IgD-negative memory B cell (primary cell): ENCODE measurements around the gene LCLAT1. TPM values are rescaled to one million over a fixed set of nuclear protein-coding genes. Genes with fewer than 3 reads are reported as not detected.

Source experiments
- H3K27ac Mint-ChIP-seq, 3 donors: one replicate each; pipeline ENCODE4 v1.8.0; 2020 to 2022; ENCODE audit warnings: mild to moderate bottlenecking in 3 of 3, mixed read lengths in 3 of 3, moderate library complexity in 1 of 3
- H3K27me3 Mint-ChIP-seq: one replicate; pipeline ENCODE4 v1.8.0; 2021; ENCODE audit warnings: mixed read lengths
- H3K36me3 Mint-ChIP-seq: one replicate; pipeline ENCODE4 v1.8.0; 2020; ENCODE audit warnings: mild to moderate bottlenecking, mixed read lengths
- H3K4me1 Mint-ChIP-seq, 3 donors: one replicate each; pipeline ENCODE4 v1.8.0; 2020 to 2022; ENCODE audit warnings: mixed read lengths in 3 of 3, mild to moderate bottlenecking in 1 of 3
- H3K4me3 Mint-ChIP-seq, 4 donors: one replicate each; pipeline ENCODE4 v1.8.0; 2020 to 2022; ENCODE audit warnings: mild to moderate bottlenecking in 4 of 4, mixed read lengths in 4 of 4, moderate library complexity in 3 of 4
- H3K9me3 Mint-ChIP-seq, 3 donors: one replicate each; pipeline ENCODE4 v1.8.0; 2020 to 2021; ENCODE audit warnings: mixed read lengths in 3 of 3, mild to moderate bottlenecking in 1 of 3
- polyA plus RNA-seq: library from polyadenylated mRNA; unstranded; fragments of 300-500 nt; fragmentation: Illumina TruSeq; gene quantifications from one replicate; pipeline ENCODE4 v1.2.3, GENCODE V29; 2021

LCLAT1 gene
- polyA plus RNA-seq, 1 donor from 2014 or later = 14.3 TPM

DNA sequence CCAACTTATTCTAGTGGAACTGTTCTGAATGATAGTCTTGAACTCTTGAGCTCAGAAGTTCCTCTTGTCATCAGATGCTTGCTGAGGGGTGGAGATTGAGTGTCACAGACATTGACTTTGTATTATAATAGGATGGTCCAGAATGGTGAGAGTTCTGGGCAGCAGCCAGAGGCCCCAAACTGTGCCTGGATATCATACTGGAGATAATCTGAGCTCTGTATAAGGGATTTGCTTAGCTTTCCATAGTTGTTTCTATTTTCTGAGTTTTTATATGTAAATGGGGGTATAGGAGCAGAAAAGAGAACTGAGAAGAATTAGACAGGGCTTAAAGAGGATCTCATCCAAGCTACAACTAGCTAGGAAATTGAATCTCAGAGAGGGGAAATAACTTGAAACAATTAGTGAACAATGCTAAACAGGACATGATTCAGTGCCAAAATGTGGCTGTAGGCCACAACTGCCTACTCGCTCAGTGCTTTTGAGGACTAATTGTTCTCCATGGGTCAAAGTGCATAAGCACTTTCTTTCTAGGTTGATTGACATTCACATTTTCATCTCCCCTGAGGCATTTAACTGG is 10.1 kb upstream of the LCLAT1 start:
- no peaks in the 10 kb centered on the region for H3K36me3 Mint-ChIP-seq
- H3K9me3 Mint-ChIP-seq = no peaks in the 10 kb centered on the region
- H3K4me3 Mint-ChIP-seq = peak overlapping the region in 2 of 4 donors; percentile 2 to 58
- peaks cover 13 to 20% (median 17%) of the 10 kb centered on the region in 3 donors for H3K4me1 Mint-ChIP-seq
- no peaks in the 10 kb centered on the region for H3K27me3 Mint-ChIP-seq
- peak overlapping the region; percentile 32 to 86 (median 69) for H3K27ac Mint-ChIP-seq

DNA sequence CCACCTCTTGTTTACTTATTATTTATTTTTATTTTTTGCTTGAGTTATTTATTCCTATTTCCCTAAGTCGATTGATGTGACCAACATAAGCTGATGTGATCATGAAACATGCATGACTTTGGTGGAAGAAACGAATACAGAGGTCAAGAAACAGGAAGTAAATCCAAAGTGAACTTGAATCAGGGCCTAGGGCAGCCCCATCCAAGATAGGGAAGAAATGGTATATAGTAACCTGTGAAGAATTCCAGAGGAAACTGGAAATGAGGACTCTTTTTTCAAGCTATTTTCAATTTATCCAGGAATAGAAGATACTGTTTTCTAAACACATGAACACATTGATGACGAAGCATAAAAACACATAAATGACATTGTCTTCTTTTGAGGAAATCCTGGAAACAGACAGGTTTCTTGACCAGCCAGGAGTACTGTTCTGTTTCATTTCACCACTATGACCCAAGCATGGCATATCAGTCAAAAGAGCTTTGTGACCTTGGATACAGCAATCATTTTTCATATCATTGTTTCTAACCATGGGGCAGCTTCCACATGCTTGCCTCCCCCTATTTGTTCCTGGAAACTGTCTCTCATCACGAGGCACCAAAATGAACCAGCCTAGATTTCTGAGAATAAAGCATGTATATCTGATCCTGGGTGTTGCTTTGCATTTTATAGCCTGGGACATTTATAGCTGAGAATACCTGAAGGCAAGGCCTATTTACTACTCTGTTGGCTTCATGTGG is 9.1 kb upstream of the LCLAT1 start:
- Mint-ChIP-seq H3K4me3 (no peak overlapping the region), H3K27ac (no peak overlapping the region), H3K36me3 (no peaks in the 10 kb centered on the region)

DNA sequence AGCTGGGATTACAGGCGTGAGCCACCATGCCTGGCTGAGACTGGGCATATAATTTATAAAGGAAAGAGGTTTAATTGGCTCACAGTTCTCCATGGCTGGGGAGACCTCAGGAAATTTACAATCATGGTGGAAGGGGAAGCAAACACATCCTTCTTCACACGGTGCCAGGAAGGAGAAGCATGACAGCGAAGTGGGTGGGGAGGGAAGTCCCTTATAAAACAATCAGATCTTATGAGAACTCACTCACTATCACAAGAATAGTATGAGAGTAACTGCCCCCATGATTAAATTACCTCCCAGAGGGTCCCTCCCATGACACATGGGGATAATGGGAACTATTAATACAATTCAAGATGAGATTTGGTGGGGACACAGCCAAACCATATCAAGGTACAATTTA is 7.8 kb upstream of the LCLAT1 start:
- Mint-ChIP-seq H3K27ac (no peak overlapping the region), H3K27me3 (no peaks in the 10 kb centered on the region), H3K9me3 (no peaks in the 10 kb centered on the region), H3K4me1 (peaks cover 13 to 20% (median 17%) of the 10 kb centered on the region in 3 donors), H3K36me3 (no peaks in the 10 kb centered on the region), H3K4me3 (no peak overlapping the region)

More for the DNA sequence above, 9.1 kb upstream of the LCLAT1 start:
- Mint-ChIP-seq H3K4me1 (peaks cover 13 to 20% (median 17%) of the 10 kb centered on the region in 3 donors), H3K9me3 (no peaks in the 10 kb centered on the region), H3K27me3 (no peaks in the 10 kb centered on the region)

DNA sequence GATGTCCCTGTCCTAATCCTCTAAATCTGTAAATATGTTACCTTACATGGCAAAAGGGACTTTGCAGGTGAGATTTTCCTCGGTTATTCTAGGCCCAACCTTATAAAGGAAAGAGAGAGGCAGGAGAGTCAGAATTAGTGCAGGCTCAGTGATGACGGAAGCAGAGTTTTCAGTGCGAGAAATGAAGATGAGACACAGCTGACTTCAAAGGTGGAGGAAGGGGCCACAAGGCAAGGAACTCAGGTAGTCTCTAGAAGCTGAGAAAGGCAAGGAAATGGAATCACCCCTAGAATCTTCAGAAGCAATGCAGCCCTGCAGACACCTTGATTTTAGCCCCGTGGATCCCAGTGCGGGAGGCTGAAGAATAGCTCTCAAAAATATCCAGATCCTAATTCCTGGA is 7.2 kb upstream of the LCLAT1 start:
- Mint-ChIP-seq H3K27me3 (no peaks in the 10 kb centered on the region), H3K36me3 (no peaks in the 10 kb centered on the region), H3K4me3 (no peak overlapping the region), H3K9me3 (no peaks in the 10 kb centered on the region), H3K27ac (no peak overlapping the region), H3K4me1 (peaks cover 13 to 20% (median 17%) of the 10 kb centered on the region in 3 donors)

DNA sequence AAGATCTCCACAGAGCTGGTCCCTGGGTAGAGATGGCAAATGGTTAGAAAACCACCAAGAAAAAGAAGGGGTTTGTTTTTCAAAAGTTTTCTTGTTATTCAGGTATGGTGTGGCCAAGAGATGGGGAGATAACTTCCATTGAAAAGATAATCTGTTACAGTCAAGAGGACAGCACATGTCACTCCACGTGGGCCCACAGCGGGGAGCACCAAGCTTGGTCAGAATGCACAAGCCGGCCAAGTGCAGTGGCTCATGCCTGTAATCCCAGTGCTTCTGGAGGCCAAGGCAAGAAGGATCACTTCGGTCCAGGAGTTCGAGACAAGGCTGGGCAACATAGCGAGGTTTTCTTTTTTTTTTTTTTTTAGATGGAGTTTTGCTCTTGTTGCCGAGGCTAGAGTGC is 6.0 kb upstream of the LCLAT1 start:
- Mint-ChIP-seq H3K9me3 (no peaks in the 10 kb centered on the region), H3K36me3 (no peaks in the 10 kb centered on the region), H3K27ac (no peak overlapping the region), H3K4me1 (peaks cover 13 to 20% (median 17%) of the 10 kb centered on the region in 3 donors), H3K4me3 (no peak overlapping the region), H3K27me3 (no peaks in the 10 kb centered on the region)

DNA sequence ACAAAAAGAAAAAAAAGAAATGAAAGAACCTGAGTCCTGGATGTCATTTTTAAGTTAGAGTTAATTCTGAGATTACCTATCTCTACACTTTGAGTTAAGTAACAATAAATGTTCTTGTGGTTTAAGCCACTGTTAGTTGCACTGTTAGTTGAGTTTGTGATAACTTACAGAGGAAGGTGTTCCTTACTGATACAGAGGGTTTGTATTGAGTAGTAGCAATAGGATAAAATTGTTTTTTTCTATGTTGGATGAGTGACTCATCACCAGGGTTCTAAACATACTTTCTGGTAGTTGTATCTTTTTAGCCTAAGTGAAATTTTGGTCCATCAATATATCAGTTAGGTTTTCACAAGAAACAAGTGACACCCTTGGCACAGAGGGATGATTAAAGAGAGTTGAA is 4.0 kb upstream of the LCLAT1 start:
- no peaks in the 10 kb centered on the region for H3K36me3 Mint-ChIP-seq
- H3K4me3 Mint-ChIP-seq = peak overlapping the region in 1 of 4 donors; percentile 58
- peaks cover 3 to 17% (median 10%) of the 10 kb centered on the region in 3 donors for H3K4me1 Mint-ChIP-seq
- H3K9me3 Mint-ChIP-seq = no peaks in the 10 kb centered on the region
- H3K27me3 Mint-ChIP-seq = no peaks in the 10 kb centered on the region
- peak overlapping the region in 1 of 3 donors; percentile 79 for H3K27ac Mint-ChIP-seq

DNA sequence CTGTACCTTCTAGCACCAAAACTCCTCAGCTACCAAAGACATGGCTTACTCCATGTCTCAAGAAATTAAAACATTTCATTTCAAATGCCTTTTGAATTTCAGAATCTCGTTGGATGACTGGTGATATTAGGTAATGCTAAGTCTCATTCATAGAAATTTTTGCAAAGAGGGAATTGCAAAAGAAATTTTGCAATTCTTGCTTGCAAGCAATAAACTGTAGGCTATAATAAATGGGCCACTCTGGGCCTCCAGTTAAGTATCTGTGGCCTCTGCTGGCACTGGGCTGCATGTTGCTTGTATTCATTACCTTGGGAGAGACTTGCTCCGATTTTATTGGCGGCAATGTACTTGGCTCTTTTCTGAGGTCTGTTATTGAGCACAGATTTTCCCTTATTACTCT is 2.8 kb upstream of the LCLAT1 start:
- H3K4me3 Mint-ChIP-seq = peak overlapping the region in 1 of 4 donors; percentile 36
- no peaks in the 10 kb centered on the region for H3K36me3 Mint-ChIP-seq
- H3K4me1 Mint-ChIP-seq = peaks cover 7 to 18% (median 17%) of the 10 kb centered on the region in 3 donors
- no peaks in the 10 kb centered on the region for H3K27me3 Mint-ChIP-seq
- H3K9me3 Mint-ChIP-seq = no peaks in the 10 kb centered on the region
- no peak overlapping the region for H3K27ac Mint-ChIP-seq

DNA sequence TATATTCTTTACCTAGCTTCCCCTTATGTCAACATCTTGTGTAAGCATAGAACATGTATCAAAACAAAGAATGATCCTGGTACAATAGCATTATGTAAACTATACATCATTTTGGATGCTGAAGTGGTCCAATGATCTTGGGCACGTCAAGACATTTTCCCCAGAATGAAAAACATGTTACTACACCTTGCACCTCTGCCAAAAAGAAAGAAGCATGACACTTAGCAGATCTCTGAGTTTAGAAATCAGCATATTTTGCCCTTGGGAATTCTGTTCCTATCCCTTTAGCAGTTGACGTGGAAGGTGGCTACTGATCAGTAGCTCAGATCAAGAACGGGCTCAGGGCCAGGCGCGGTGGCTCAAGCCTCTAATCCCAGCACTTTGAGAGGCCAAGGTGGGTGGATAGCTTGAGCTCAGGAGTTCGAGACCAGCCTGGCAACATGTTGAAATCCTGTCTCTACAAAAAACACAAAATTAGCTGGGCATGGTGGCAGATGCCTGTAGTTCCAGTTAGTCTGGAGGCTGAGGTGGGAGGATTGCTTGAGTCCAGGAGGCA is 1.7 kb upstream of the LCLAT1 start:
- Mint-ChIP-seq H3K27ac (no peak overlapping the region), H3K9me3 (no peaks in the 10 kb centered on the region), H3K4me3 (peak overlapping the region in 2 of 4 donors; percentile 4 to 91), H3K27me3 (no peaks in the 10 kb centered on the region), H3K36me3 (no peaks in the 10 kb centered on the region), H3K4me1 (peaks cover 10 to 23% (median 17%) of the 10 kb centered on the region in 3 donors)

DNA sequence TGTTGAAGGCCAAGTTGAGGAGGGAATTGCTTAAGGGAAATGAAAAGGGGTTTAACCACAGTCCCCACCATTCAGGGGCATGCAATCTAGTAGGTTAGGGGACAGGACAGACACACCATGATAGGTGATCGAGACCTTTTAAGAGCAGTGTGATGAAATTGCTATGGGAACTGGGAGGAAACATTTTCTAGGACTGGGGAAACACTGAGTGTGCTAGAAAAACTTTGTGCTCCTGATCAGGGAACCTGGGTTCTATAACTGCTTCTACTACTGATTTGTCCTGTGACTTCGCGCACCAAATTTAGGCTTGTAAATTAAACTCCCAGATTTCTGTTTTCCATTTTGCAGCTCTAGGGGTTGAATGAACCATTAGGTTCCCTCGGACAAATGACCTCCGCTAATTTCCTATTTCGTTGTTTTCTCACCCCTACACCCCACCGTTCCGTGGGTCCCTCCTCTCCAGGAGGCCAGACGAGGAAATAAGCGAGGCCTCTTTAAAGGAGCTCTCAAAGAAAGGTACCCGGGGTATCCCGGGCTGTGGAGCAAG is 371 bp upstream of the LCLAT1 start:
- Mint-ChIP-seq H3K9me3 (no peaks in the 10 kb centered on the region), H3K36me3 (no peaks in the 10 kb centered on the region), H3K27ac (peak overlapping the region; percentile 74 to 96 (median 91)), H3K27me3 (no peaks in the 10 kb centered on the region), H3K4me3 (peak overlapping the region; percentile 91 to 100 (median 98)), H3K4me1 (peaks cover 10 to 27% (median 21%) of the 10 kb centered on the region in 3 donors)

DNA sequence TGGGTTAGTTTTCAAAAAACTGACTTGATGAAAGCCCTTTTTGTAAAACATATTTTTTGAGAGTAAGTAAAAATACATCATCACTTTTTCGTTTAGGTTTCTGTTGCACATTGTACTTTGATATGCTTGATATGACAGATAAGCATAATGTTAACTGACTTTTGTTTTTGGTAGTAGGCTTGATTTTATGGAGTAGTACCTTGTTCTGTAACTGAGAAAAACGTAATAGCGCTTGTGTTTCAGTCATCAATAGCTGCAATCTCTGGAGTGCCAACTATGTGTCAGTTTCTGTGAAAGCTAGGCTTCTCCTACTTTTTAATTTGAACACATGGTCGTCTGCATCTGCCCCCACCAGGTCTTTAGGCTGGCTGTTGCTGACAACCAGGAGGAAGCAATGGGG is 1.3 kb downstream of the LCLAT1 start:
- Mint-ChIP-seq H3K36me3 (no peaks in the 10 kb centered on the region), H3K9me3 (no peaks in the 10 kb centered on the region), H3K27ac (peak overlapping the region in 2 of 3 donors; percentile 74 to 91), H3K4me3 (peak overlapping the region; percentile 91 to 100 (median 98)), H3K4me1 (peaks cover 10 to 27% (median 27%) of the 10 kb centered on the region in 3 donors), H3K27me3 (no peaks in the 10 kb centered on the region)

DNA sequence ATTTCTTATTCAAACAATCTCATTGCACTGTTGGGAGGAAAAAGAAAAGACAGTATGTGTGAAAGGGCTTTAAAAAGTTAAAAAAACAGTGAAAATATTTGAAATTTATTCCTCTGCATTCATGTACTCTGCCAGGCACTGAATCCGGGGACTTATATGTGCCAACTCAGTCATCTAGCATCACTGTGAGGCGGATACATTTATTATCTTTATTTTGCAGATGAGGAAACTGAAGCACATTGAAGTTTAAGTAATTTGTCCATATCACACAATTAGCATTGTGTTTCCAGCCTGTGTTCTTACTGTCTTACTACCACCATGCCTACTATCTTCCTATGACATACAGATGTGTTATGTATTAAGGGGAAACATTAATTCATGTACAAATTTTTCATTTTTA is 1.8 kb downstream of the LCLAT1 start:
- Mint-ChIP-seq H3K4me3 (peak overlapping the region; percentile 91 to 100 (median 98)), H3K4me1 (peaks cover 10 to 27% (median 27%) of the 10 kb centered on the region in 3 donors), H3K27ac (peak overlapping the region in 1 of 3 donors; percentile 74), H3K36me3 (no peaks in the 10 kb centered on the region), H3K27me3 (no peaks in the 10 kb centered on the region), H3K9me3 (no peaks in the 10 kb centered on the region)

DNA sequence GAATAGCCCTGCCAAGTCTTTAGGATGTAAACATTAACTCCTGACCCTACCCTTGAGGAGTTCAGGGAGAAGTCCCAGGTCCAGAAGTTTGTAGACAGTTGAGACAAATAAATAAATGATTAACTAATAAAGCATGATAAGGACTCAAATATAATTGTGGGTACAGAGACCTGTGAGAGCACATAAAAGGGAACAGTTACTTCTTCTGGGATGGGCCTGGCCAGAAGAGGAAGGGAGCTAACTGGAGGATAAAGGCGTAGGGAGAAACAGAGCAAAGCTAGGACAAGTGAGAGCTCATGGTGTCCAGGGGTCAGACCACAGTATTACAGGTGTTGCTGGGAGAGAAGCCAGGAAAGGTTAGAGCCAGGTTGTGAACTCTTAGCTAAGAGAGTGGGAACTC is 3.0 kb downstream of the LCLAT1 start:
- H3K27me3 Mint-ChIP-seq = no peaks in the 10 kb centered on the region
- H3K4me3 Mint-ChIP-seq = peak overlapping the region in 1 of 4 donors; percentile 11
- H3K27ac Mint-ChIP-seq = no peak overlapping the region
- no peaks in the 10 kb centered on the region for H3K36me3 Mint-ChIP-seq
- H3K9me3 Mint-ChIP-seq = no peaks in the 10 kb centered on the region
- peaks cover 10 to 27% (median 27%) of the 10 kb centered on the region in 3 donors for H3K4me1 Mint-ChIP-seq

DNA sequence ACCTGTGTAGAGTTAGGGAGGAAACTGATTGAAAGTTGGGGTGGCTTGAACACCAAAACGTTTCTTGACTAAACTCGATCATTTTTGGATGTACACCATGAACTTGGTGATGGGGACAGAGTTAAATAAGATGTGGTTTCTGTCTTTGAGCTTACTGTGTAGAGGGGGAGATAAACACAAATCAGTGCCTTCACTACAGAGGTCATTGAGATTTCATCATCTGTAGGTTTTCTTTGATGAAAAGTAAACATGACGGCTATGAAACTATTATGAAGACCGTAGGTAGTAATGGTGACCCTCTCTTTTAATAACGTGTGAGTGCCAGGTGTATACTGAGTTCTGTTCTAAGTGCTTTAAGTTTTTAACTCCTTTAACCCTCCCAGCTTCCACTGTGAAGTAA is 6.5 kb downstream of the LCLAT1 start:
- Mint-ChIP-seq H3K4me1 (peaks cover 15 to 30% (median 30%) of the 10 kb centered on the region in 3 donors), H3K4me3 (no peak overlapping the region)

DNA sequence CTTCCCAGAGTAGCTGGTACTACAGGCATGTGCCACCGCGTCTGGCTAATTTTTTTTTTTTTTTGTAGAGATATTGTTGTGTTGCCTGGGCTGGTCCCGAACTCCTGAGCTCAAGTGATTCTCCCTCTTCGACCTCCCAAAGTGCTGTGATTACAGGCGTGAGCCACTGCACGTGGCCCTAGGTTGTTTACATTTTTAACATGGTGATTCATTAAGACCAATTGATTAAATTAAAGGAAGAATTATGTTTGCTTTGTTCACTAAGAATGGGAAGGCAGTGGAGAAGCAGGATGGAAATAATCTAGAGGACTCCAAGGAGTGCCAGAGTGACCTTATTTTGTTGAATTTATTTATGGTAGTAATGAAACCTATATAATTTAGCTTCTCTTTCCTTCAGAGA is 7.5 kb downstream of the LCLAT1 start:
- peaks cover 17 to 33% (median 31%) of the 10 kb centered on the region in 3 donors for H3K4me1 Mint-ChIP-seq
- H3K9me3 Mint-ChIP-seq = peaks cover 0 to 2% (median 0%) of the 10 kb centered on the region in 3 donors
- H3K36me3 Mint-ChIP-seq = peaks cover 3% of the 10 kb centered on the region
- no peak overlapping the region for H3K27ac Mint-ChIP-seq
- H3K4me3 Mint-ChIP-seq = no peak overlapping the region
- H3K27me3 Mint-ChIP-seq = no peaks in the 10 kb centered on the region

More for the DNA sequence above, 6.5 kb downstream of the LCLAT1 start:
- peaks cover 0 to 2% (median 0%) of the 10 kb centered on the region in 3 donors for H3K9me3 Mint-ChIP-seq
- no peak overlapping the region for H3K27ac Mint-ChIP-seq
- H3K36me3 Mint-ChIP-seq = peaks cover 3% of the 10 kb centered on the region
- no peaks in the 10 kb centered on the region for H3K27me3 Mint-ChIP-seq

DNA sequence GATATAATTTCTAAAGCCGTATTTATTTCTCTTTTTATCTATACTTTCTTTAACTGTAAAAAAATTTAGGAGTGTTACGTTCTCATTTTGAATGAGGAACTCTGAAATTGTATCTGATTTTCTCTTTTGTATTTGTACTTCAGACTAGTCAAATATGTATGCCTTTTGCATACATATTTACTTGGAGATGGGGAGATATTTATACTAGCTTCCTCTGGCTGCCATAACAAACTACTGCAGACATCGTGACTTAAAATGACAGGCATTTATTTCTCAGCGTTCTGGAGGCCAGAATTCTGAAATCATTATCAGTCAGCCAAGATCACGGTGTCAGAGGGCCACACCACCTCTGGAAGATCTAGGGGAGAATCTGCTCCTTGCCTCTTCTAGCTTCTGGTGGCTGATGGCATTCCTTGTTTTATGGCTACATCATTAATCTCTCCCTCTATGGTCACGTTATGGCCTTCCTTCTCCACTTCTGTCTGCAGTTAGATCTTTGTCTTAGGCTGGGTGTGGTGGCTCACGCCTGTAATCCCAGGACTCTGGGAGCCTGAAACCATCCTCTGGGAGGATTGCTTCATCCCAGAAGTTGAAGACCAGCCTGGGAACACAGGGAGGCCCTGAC is 8.2 kb downstream of the LCLAT1 start:
- Mint-ChIP-seq H3K9me3 (peaks cover 0 to 2% (median 0%) of the 10 kb centered on the region in 3 donors), H3K4me1 (peaks cover 18 to 35% (median 31%) of the 10 kb centered on the region in 3 donors), H3K4me3 (no peak overlapping the region), H3K27me3 (no peaks in the 10 kb centered on the region), H3K36me3 (peaks cover 4% of the 10 kb centered on the region), H3K27ac (peak overlapping the region in 1 of 3 donors; percentile 54)
